GM18867 (cell line): Measurements from ENCODE around the gene GJB3.
A peak's percentile ranks its signal among the peaks of the same experiment; 100 is the strongest.
"Not testable (repeated sequence)": the region's sequence is repeated elsewhere in the genome, so short reads cannot be mapped to it uniquely, and the experiment has no call there.

Experiments
- ATAC-seq: cut with Tn5 transposase; IDR thresholded peaks from one replicate; pipeline ENCODE4 v1.9.1; 2021; ENCODE audit warnings: mild to moderate bottlenecking, moderate library complexity; ENCODE audit not compliant: unreplicated experiment

Gene GJB3

GRCh38 chr1:34785231-34785874 lies 4.3 kb downstream of the GJB3 start:
- no peak for ATAC-seq

- ATAC-seq, result no peak
Measured at GRCh38 chr1:34785875-34786470, 5.0 kb downstream of the GJB3 start.

- ATAC-seq, result no peak
Measured at GRCh38 chr1:34786521-34787325, 5.7 kb downstream of the GJB3 start.

DNA sequence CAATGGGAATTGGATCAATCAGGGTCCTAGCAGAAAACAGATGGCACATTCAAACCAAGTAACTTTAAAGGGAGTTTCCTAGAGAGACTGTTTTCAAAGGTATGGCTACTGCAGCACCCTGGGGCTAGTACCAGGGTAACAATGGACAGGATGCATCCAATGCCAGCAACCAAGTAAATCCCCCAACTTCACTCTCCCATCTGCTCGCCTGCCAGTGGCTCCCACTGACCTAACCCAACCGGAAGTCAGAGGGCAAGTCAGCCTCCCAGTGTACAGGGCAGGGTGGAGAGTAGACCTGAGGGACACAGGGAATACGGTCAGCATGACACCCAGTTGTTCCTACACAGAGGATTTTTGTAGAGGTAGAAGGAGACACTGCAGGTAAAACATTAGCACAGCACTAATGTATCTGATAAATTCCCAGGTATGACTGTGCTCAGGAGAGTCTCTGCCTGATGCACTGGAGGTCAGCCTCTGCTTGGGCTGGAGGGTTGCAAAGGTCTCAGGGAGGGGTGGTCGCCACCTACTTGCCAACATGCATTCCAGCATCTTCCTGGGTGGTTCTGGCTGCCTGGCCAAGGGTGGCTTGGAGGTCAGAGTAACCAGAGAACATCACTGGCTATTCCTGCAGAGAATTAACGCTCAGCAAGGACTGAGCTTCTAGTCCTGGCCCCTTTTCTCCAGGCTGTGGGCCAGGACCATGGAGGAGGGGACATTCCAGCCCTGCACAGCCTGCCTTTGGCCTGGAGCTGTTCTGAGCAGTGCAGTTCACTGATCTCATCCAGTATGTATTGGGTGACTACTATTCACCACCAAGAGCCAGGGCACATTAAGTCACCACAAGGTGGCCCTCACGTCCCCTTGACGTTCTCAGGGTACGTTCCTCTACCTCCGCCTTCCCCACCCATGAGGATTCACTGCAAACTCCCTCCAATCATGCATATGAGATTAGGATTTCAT lies 6.7 kb downstream of the GJB3 start:
- ATAC-seq, result no peak

- ATAC-seq, result no peak
Measured at GRCh38 chr1:34790985-34791384, 10.0 kb downstream of the GJB3 start.

- ATAC-seq, result no peak
Measured at GRCh38 chr1:34792424-34792823, 11.4 kb downstream of the GJB3 start.

DNA sequence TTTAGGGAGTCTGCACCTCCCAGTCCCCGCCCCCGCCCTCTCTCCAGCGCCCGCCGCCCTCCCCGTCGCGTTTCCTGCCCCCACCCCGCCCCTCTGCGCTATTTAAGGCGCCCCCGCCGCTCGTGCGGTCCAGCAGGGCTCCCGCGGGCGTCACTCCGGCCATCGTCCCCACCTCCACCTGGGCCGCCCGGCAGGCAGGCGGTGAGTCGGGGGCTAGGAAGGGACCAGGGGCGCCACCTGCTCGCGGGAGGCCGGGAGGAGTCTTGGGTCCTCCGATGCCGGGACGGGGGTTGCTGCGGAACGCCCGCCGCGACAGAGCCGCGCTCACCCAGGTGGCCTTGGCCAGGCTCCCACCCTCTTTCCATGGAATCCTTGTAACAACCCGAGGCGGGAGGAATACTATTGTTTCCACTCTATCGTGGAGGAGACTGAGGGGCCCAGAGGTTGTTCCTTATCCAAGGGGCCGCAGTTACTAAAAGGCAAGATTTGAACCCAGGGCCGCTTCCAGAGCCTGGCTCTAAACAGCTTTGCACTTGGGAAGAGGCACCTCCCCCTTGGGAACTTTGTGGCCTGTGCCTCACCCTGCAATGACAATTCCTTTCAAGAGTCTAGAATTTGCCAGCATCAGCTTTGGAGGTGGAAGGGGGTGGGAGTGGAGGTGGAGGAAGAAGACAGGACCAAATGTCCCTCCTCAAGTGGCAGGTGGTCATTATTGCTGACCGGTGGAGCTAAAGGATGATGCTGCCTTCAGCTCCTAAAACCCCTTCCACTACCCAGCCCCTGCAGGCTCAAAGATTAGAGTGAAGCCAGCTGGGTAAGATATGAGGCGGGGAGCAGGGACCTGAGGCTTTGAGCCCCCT lies 12.1 kb downstream of the GJB3 start, which contains the start of gene GJA4:
TSS of gene GJA4 (plus strand) at position 132 of the 860 bp plus-strand sequence. CDS start 1,215 bp downstream, outside the sequence.
- no peak for ATAC-seq

DNA sequence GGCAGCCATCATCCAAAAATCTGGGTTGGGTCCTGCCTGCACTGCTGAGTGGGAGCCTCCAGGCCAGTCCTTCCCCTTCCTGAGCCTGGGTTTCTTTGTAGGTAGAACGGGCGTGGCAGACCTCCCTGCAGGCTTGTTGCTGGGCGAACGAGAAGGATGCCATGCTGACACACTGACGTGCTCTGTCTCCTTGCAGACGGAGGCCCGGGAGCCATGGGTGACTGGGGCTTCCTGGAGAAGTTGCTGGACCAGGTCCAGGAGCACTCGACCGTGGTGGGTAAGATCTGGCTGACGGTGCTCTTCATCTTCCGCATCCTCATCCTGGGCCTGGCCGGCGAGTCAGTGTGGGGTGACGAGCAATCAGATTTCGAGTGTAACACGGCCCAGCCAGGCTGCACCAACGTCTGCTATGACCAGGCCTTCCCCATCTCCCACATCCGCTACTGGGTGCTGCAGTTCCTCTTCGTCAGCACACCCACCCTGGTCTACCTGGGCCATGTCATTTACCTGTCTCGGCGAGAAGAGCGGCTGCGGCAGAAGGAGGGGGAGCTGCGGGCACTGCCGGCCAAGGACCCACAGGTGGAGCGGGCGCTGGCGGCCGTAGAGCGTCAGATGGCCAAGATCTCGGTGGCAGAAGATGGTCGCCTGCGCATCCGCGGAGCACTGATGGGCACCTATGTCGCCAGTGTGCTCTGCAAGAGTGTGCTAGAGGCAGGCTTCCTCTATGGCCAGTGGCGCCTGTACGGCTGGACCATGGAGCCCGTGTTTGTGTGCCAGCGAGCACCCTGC lies 13.2 kb downstream of the GJB3 start:
- no peak for ATAC-seq

DNA sequence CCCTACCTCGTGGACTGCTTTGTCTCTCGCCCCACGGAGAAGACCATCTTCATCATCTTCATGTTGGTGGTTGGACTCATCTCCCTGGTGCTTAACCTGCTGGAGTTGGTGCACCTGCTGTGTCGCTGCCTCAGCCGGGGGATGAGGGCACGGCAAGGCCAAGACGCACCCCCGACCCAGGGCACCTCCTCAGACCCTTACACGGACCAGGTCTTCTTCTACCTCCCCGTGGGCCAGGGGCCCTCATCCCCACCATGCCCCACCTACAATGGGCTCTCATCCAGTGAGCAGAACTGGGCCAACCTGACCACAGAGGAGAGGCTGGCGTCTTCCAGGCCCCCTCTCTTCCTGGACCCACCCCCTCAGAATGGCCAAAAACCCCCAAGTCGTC lies 13.8 kb downstream of the GJB3 start:
- no peak for ATAC-seq

GRCh38 chr1:34795916-34796315 lies 14.9 kb downstream of the GJB3 start:
- no peak for ATAC-seq

DNA sequence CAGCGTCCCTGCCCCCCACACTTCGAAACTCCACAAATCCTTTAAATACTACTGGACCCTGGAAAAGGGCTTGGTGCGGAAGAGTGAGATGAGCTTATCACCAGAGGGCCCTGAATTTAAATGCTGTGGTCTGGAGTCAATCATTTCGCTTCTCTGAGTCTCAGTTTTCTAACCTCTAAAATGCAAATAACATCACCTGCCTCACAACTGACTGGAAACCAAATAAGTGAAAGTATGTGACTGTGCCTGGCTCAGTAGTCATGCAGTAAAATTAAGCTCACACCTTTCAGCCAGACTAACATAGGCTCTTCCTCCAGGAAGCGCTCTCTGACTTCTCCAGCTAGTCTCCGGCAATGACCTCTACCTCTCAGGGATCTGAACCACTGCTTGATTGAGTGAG lies 16.0 kb downstream of the GJB3 start:
- peak; percentile 88 for ATAC-seq

DNA sequence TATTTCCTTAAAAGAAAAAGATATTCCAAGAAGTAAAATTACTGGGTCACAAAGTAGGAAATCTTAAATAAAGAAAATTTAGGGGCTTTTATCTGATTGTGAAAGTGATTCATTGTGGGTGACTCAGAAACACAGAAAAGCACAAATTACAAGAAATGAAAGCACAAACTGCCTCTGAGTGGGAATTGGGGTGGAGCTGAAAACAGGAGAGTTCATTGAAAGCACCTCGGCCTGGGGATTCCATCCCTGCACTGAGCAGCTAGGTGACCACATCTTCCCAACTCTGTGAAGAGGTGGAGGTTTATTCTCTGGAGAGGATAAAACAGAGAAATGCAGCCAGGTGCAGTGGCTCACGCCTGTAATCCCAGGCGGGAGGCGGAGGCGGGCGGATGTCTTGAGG lies 19.2 kb downstream of the GJB3 start:
- no peak for ATAC-seq

- ATAC-seq, result no peak
Measured at GRCh38 chr1:34803770-34804169, 22.8 kb downstream of the GJB3 start.

GRCh38 chr1:34806396-34806795 lies 25.4 kb downstream of the GJB3 start:
- ATAC-seq, result no peak

GRCh38 chr1:34808051-34808810 lies 27.2 kb downstream of the GJB3 start:
- ATAC-seq, result no peak

DNA sequence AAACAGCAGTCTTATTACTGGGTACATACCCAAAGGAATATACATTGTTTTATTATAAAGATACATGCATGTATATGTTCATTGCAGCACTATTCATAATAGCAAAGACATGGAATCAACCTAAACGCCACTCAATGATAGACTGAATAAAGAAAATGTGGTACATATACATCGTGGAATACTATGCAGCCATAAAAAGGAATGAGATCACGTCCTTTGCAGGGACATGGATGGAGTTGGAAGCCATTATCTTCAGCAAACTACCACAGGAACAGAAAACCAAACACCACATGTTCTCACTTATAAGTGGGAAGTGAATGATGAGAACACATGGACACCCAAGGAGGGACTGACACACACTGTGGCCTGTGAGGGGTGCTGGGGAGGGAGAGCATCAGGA lies 29.8 kb downstream of the GJB3 start:
- ATAC-seq, result not testable (repeated sequence)

DNA sequence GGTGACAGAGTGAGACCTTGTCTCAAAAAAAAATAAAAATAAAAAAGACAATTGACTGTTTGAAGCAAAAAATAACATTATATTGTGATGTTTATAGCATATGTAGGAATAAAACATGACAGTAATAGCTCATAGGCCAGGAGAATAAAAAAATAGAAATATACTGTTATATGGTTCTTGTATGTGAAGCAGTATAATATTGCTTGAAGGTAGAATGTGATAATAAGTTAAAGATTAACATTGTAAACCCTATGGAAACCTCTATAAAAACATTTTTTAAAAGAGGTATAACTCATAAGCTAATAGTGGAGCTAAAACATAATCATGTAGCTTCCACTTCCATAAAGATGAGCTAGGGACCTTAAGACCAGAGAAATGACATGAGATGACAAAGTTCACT lies 35.3 kb downstream of the GJB3 start:
- no peak for ATAC-seq

GRCh38 chr1:34816778-34817177 lies 35.8 kb downstream of the GJB3 start:
- no peak for ATAC-seq
